ENCODE measurements around the gene PACC1. TPM values are rescaled to one million over a fixed set of nuclear protein-coding genes. Genes with fewer than 3 reads are reported as not detected.

Gene PACC1
- total RNA-seq = 1 to 10 TPM; 1.6 to 7.4 (median 3.0) TPM

- Histone ChIP-seq H3K27ac (peak within 1 kb of the TSS; percentile 49 to 87 (median 68)), H3K9me3 (no peaks in the 10 kb centered on the region), H3K4me1 (peaks cover 0 to 6% (median 3%) of the 10 kb centered on the region in 4 donors), H3K36me3 (no peaks in the 10 kb centered on the region), H3K4me3 (peak within 1 kb of the TSS; percentile 76 to 89 (median 86)), H3K27me3 (no peaks in the 10 kb centered on the region)
- TF ChIP-seq CTCF (IDR thresholded peaks at IDR 0.05) = peak in 2 of 6 experiments; percentile 11 to 14
- peak; percentile 35 to 47 for TF ChIP-seq POLR2A (IDR thresholded peaks at IDR 0.05)
- DNase-seq = peak; percentile 87 to 97 (median 93)
These were observed at the start of gene PACC1 for GRCh38 chr1:212414328-212415106. Gene PACC1 (minus strand): TSS chr1:212414886. CDS start chr1:212414757, 129 bp downstream.

- DNase-seq = no peak
- Histone ChIP-seq H3K4me1 (no peaks in the 10 kb centered on the region), H3K4me3 (no peak overlapping the region), H3K36me3 (no peaks in the 10 kb centered on the region), H3K27me3 (no peaks in the 10 kb centered on the region), H3K27ac (no peak overlapping the region), H3K9me3 (no peaks in the 10 kb centered on the region)
- TF ChIP-seq CTCF (IDR thresholded peaks at IDR 0.05) (no peak), POLR2A (IDR thresholded peaks at IDR 0.05) (no peak)
These were observed 49.0 kb upstream of the PACC1 start for GRCh38 chr1:212463565-212464285.

- TF ChIP-seq POLR2A (IDR thresholded peaks at IDR 0.05) (no peak), CTCF (IDR thresholded peaks at IDR 0.05) (no peak)
- Histone ChIP-seq H3K4me1 (no peaks in the 10 kb centered on the region), H3K4me3 (no peak overlapping the region), H3K27me3 (no peaks in the 10 kb centered on the region), H3K9me3 (no peaks in the 10 kb centered on the region), H3K27ac (no peak overlapping the region), H3K36me3 (no peaks in the 10 kb centered on the region)
- DNase-seq = no peak
These were observed 47.4 kb upstream of the PACC1 start for GRCh38 chr1:212461916-212462660.

GRCh38 chr1:212460376-212460775, 45.7 kb upstream of the PACC1 start:
- Histone ChIP-seq H3K4me1 (no peaks in the 10 kb centered on the region), H3K36me3 (no peaks in the 10 kb centered on the region), H3K27ac (no peak overlapping the region), H3K9me3 (no peaks in the 10 kb centered on the region), H3K27me3 (no peaks in the 10 kb centered on the region), H3K4me3 (no peak overlapping the region)
- no peak for DNase-seq
- no peak for TF ChIP-seq POLR2A (IDR thresholded peaks at IDR 0.05)
- TF ChIP-seq CTCF (IDR thresholded peaks at IDR 0.05) = no peak

- H3K36me3 ChIP-seq = no peaks in the 10 kb centered on the region
- no peak overlapping the region for H3K27ac ChIP-seq
- no peak for TF ChIP-seq CTCF (IDR thresholded peaks at IDR 0.05)
- TF ChIP-seq POLR2A (IDR thresholded peaks at IDR 0.05) = no peak
- H3K4me1 ChIP-seq = no peaks in the 10 kb centered on the region
- no peak for DNase-seq
- H3K4me3 ChIP-seq = no peak overlapping the region
- no peaks in the 10 kb centered on the region for H3K9me3 ChIP-seq
- H3K27me3 ChIP-seq = no peaks in the 10 kb centered on the region
These were observed 45.0 kb upstream of the PACC1 start for GRCh38 chr1:212459656-212460055.
